Measurements from ENCODE around the gene ACTG2. TPM values are rescaled to one million over a fixed set of nuclear protein-coding genes. Genes with fewer than 3 reads are reported as not detected.

The ACTG2 gene
- polyA plus RNA-seq, 1 donor (not counting 4 experiments of a cell fraction or from before 2014, with no cell fraction given), result not detected

GRCh38 chr2:73894877-73895276 lies 2.1 kb downstream of the ACTG2 start:
- no peaks in the 10 kb centered on the region for H4K20me1 ChIP-seq (ENCODE audit: control insufficient read depth, extremely low read depth, insufficient read depth, low read length)
- no peak overlapping the region for H2AFZ ChIP-seq (ENCODE audit: control insufficient read depth, low read length)
- no peaks in the 10 kb centered on the region for H3K27me3 ChIP-seq (ENCODE audit: control insufficient read depth, extremely low read depth, insufficient read depth, low read length)
- DNase-seq (ENCODE audit: low read depth, low spot score), result no peak
- H3K9me3 ChIP-seq (ENCODE audit: control insufficient read depth, low read depth, low read length), result no peaks in the 10 kb centered on the region
- no peaks in the 10 kb centered on the region for H3K9me1 ChIP-seq (ENCODE audit: control insufficient read depth, extremely low read depth, insufficient read depth, low read length)
- dilution Hi-C loops (cut with MboI; ENCODE audit: extremely low pct_ligation_motif_present, low sequenced_read_pairs), result no loop called here
- TF ChIP-seq EZH2 (IDR thresholded peaks at IDR 0.05; ENCODE audit: low read length) (no peak), CTCF (optimal IDR thresholded peaks at IDR 0.05 in 1 of 3, IDR thresholded peaks at IDR 0.05 in 1 of 3, conservative IDR thresholded peaks at IDR 0.05 in 1 of 3; ENCODE audit: extremely low read depth in 1 of 3, insufficient read depth in 2 of 3, low read length in 3 of 3) (no peak)
- no peak overlapping the region for H3K27ac ChIP-seq (ENCODE audit: control insufficient read depth, insufficient read depth, low read length)
- H3K4me1 ChIP-seq (ENCODE audit: control insufficient read depth, extremely low read depth, insufficient read depth, low read length), result no peaks in the 10 kb centered on the region
- no peak overlapping the region for H3K9ac ChIP-seq (ENCODE audit: control insufficient read depth, extremely low read depth, insufficient read depth, low read length)
- H3K79me2 ChIP-seq (ENCODE audit: control insufficient read depth, insufficient read depth, low read length), result no peaks in the 10 kb centered on the region
- no peak overlapping the region for H3K4me2 ChIP-seq (ENCODE audit: control insufficient read depth, extremely low read depth, insufficient read depth, low read depth, low read length)
- no peak overlapping the region for H3K4me3 ChIP-seq (ENCODE audit: control insufficient read depth in 2 of 3, extremely low read depth in 1 of 3, insufficient read depth in 2 of 3, low read depth in 1 of 3, low read length in 3 of 3)
- H3K36me3 ChIP-seq (ENCODE audit: control insufficient read depth in 2 of 2, extremely low read depth in 1 of 2, insufficient read depth in 2 of 2, low read length in 2 of 2), result no peaks in the 10 kb centered on the region
- no peak for FAIRE-seq

- no peaks in the 10 kb centered on the region for H4K20me1 ChIP-seq (ENCODE audit: control insufficient read depth, extremely low read depth, insufficient read depth, low read length)
- H3K4me1 ChIP-seq (ENCODE audit: control insufficient read depth, extremely low read depth, insufficient read depth, low read length), result no peaks in the 10 kb centered on the region
- no peaks in the 10 kb centered on the region for H3K36me3 ChIP-seq (ENCODE audit: control insufficient read depth in 2 of 2, extremely low read depth in 1 of 2, insufficient read depth in 2 of 2, low read length in 2 of 2)
- dilution Hi-C loops (cut with MboI; ENCODE audit: extremely low pct_ligation_motif_present, low sequenced_read_pairs), result no loop called here
- no peaks in the 10 kb centered on the region for H3K27me3 ChIP-seq (ENCODE audit: control insufficient read depth, extremely low read depth, insufficient read depth, low read length)
- H3K4me3 ChIP-seq (ENCODE audit: control insufficient read depth in 2 of 3, extremely low read depth in 1 of 3, insufficient read depth in 2 of 3, low read depth in 1 of 3, low read length in 3 of 3), result no peak overlapping the region
- FAIRE-seq, result no peak
- no peak overlapping the region for H3K4me2 ChIP-seq (ENCODE audit: control insufficient read depth, extremely low read depth, insufficient read depth, low read depth, low read length)
- DNase-seq (ENCODE audit: low read depth, low spot score), result no peak
- H3K27ac ChIP-seq (ENCODE audit: control insufficient read depth, insufficient read depth, low read length), result no peak overlapping the region
- no peak overlapping the region for H3K9ac ChIP-seq (ENCODE audit: control insufficient read depth, extremely low read depth, insufficient read depth, low read length)
- no peaks in the 10 kb centered on the region for H3K79me2 ChIP-seq (ENCODE audit: control insufficient read depth, insufficient read depth, low read length)
- H2AFZ ChIP-seq (ENCODE audit: control insufficient read depth, low read length), result no peak overlapping the region
- no peaks in the 10 kb centered on the region for H3K9me3 ChIP-seq (ENCODE audit: control insufficient read depth, low read depth, low read length)
- no peak for TF ChIP-seq EZH2 (IDR thresholded peaks at IDR 0.05; ENCODE audit: low read length)
- TF ChIP-seq CTCF (optimal IDR thresholded peaks at IDR 0.05 in 1 of 3, IDR thresholded peaks at IDR 0.05 in 1 of 3, conservative IDR thresholded peaks at IDR 0.05 in 1 of 3; ENCODE audit: extremely low read depth in 1 of 3, insufficient read depth in 2 of 3, low read length in 3 of 3), result no peak
- no peaks in the 10 kb centered on the region for H3K9me1 ChIP-seq (ENCODE audit: control insufficient read depth, extremely low read depth, insufficient read depth, low read length)
These were observed 2.7 kb downstream of the ACTG2 start for GRCh38 chr2:73895473-73895872.

Measured in keratinocyte (primary cell).